GM12878 (cell line): Measurements from ENCODE around the gene TSPYL2. TPM values are rescaled to one million over a fixed set of nuclear protein-coding genes. Genes with fewer than 3 reads are reported as not detected.

ENCODE experiments used
- ATAC-seq: fragments of 200-7000 bp; cut with Tn5 transposase; 3 replicates; pipeline ENCODE4 v1.9.1; 2020; ENCODE audit warnings: mild to moderate bottlenecking, moderate library complexity
- BruUV-seq: library from RNA; stranded (reverse); fragments of 400-500 nt; replicated peaks from 2 replicates; lab custom pipeline; 2021; lab: Mats Ljungman, UMichigan
- CTCF ChIA-PET: fragments of 300-600 bp; sonication (Branson Sonifier 250); formaldehyde crosslinking; extraction: SDS; loops from one replicate; lab custom pipeline; 2021; ENCODE audit warnings: inconsistent platforms; lab: Yijun Ruan, JAX
- POLR2A ChIA-PET: fragments of 350-600 bp; formaldehyde crosslinking; extraction: SDS; loops from one replicate; lab custom pipeline; 2021; ENCODE audit warnings: inconsistent platforms; lab: Charles Lee
- RAD21 ChIA-PET: fragments of 300-600 bp; sonication (Branson Sonifier 250); formaldehyde crosslinking; loops from one replicate; lab custom pipeline; 2023; ENCODE audit warnings: antibody characterized with exemption; ENCODE audit not compliant: unreplicated experiment; lab: Charles Lee
- SMC1A ChIA-PET: fragments of 300-600 bp; sonication (Branson Sonifier 250); formaldehyde crosslinking; loops from one replicate; lab custom pipeline; 2023; ENCODE audit not compliant: unreplicated experiment, uncharacterized antibody; lab: Charles Lee
- DNase-seq: peaks from one replicate; pipeline ENCODE4 v3.0.0-alpha.2; 2011; ENCODE audit warnings: low read depth, low spot score
- FAIRE-seq: peaks from 3 replicates; lab custom pipeline; 2011; peaks lifted over from hg19 to GRCh38; lab: Jason Lieb, UNC
- H2AFZ ChIP-seq: 2 replicates; pipeline ENCODE4 v1.6.0; 2011; ENCODE audit warnings: low read depth, low read length, control low read depth; ENCODE audit not compliant: control insufficient read depth
- H3K27ac ChIP-seq: 2 replicates; pipeline ENCODE4 v1.5.1; 2011; ENCODE audit warnings: control low read depth; ENCODE audit not compliant: control insufficient read depth, insufficient read depth
- H3K27me3 ChIP-seq, 2 experiments: replicated peaks in 1 of 2; 2 replicates each; pipeline versions ENCODE4 v1.6.0 to v1.6.1; 2011; ENCODE audit warnings: low read length in 1 of 2; ENCODE audit not compliant: control insufficient read depth in 2 of 2, insufficient read depth in 2 of 2
- H3K36me3 ChIP-seq, 2 experiments: 2 replicates each; pipeline ENCODE4 v1.5.1; 2011; ENCODE audit warnings: low read length in 1 of 2; ENCODE audit not compliant: control insufficient read depth in 2 of 2, insufficient read depth in 2 of 2
- H3K4me1 ChIP-seq: 2 replicates; pipeline ENCODE4 v1.6.1; 2011; ENCODE audit warnings: mild to moderate bottlenecking, low read length, moderate library complexity, mixed read lengths; ENCODE audit not compliant: control insufficient read depth, insufficient read depth
- H3K4me2 ChIP-seq: 2 replicates; pipeline ENCODE4 v1.6.0; 2011; ENCODE audit warnings: control low read depth; ENCODE audit not compliant: control insufficient read depth, insufficient read depth
- H3K4me3 ChIP-seq: fragments of 200-600 bp; sonication (generic); 2 replicates; pipeline ENCODE4 v1.5.1; 2016
- H3K79me2 ChIP-seq: 2 replicates; pipeline ENCODE4 v1.6.0; 2011; ENCODE audit warnings: low read length; ENCODE audit not compliant: control insufficient read depth, insufficient read depth
- H3K9ac ChIP-seq: 2 replicates; pipeline ENCODE4 v1.8.0; 2011; ENCODE audit warnings: low read length, control low read depth, mixed read lengths; ENCODE audit not compliant: control insufficient read depth, insufficient read depth
- H3K9me3 ChIP-seq: replicated peaks from 3 replicates; pipeline ENCODE4 v1.5.1; 2011; ENCODE audit warnings: mild to moderate bottlenecking, low read length; ENCODE audit not compliant: control insufficient read depth, insufficient read depth
- H4K20me1 ChIP-seq: 2 replicates; pipeline ENCODE4 v1.6.0; 2011; ENCODE audit not compliant: control insufficient read depth, insufficient read depth
- BCL3 ChIP-seq: IDR thresholded peaks from 2 replicates; pipeline ENCODE4 v1.6.1; 2011; ENCODE audit warnings: borderline replicate concordance, low read depth, mild to moderate bottlenecking, moderate library complexity, low read length; ENCODE audit not compliant: insufficient read depth, poor library complexity, severe bottlenecking
- CBX3 ChIP-seq: fragments of 200-600 bp; sonication (generic); IDR thresholded peaks from 2 replicates; pipeline ENCODE4 v1.6.1; 2016; ENCODE audit warnings: low read depth, borderline replicate concordance
- EGR1 ChIP-seq, 2 experiments: IDR thresholded peaks; 1 replicate in 1 of 2; 2 replicates in 1 of 2; pipeline ENCODE4 v1.6.1; 2011 to 2012; ENCODE audit warnings: low read depth in 2 of 2, low read length in 2 of 2, borderline replicate concordance in 1 of 2, mild to moderate bottlenecking in 1 of 2, moderate library complexity in 1 of 2
- MEF2B ChIP-seq: fragments of 450-650 bp; IDR thresholded peaks from 2 replicates; pipeline ENCODE4 v1.6.1; 2018; ENCODE audit warnings: mild to moderate bottlenecking, moderate library complexity; ENCODE audit not compliant: partially characterized antibody, poor library complexity, severe bottlenecking
- NFYB ChIP-seq: IDR thresholded peaks from 2 replicates; pipeline ENCODE4 v1.6.1; 2011; ENCODE audit warnings: low read depth, mild to moderate bottlenecking, low read length, improper control_type of control experiment, moderate library complexity; ENCODE audit not compliant: insufficient read depth
- SREBF2 ChIP-seq: IDR thresholded peaks from 2 replicates; pipeline ENCODE4 v1.6.1; 2012; ENCODE audit warnings: mild to moderate bottlenecking, low read length
- TCF3 ChIP-seq: IDR thresholded peaks from 2 replicates; pipeline ENCODE4 v1.6.1; 2012; ENCODE audit warnings: low read depth, mild to moderate bottlenecking, low read length, borderline replicate concordance; ENCODE audit not compliant: insufficient read depth
- ZBTB33 ChIP-seq: fragments of 450-650 bp; IDR thresholded peaks from 2 replicates; pipeline ENCODE4 v1.6.1; 2017; ENCODE audit warnings: mild to moderate bottlenecking
- ZNF24 ChIP-seq: fragments of 450-650 bp; IDR thresholded peaks from 2 replicates; pipeline ENCODE4 v1.6.1; 2017; ENCODE audit warnings: antibody characterized with exemption, mild to moderate bottlenecking
- WGBS: methylation state at CpG from one replicate; pipeline ENCODE4 v1.1.6; 2016; ENCODE audit warnings: low lambda C conversion rate; ENCODE audit not compliant: insufficient replicate concordance, insufficient coverage; ENCODE audit errors: missing lambda C conversion rate; 5-methylcytosine and 5-hydroxymethylcytosine counted together
- in situ Hi-C: fragments of 300-500 bp; cut with MboI; formaldehyde crosslinking; loops from 9 replicates; pipeline ENCODE4 v1.14.3; 2018; ENCODE audit warnings: mixed read lengths
- intact Hi-C: fragments of 100-400 bp; cut with micrococcal nuclease; formaldehyde crosslinking; loops from one replicate; pipeline ENCODE4 v1.14.2; 2022; ENCODE audit not compliant: unreplicated experiment
- polyA plus RNA-seq, 11 experiments: library from polyadenylated mRNA; depleted of rRNA in 4 of 11; unstranded in 6 of 11; stranded (reverse) in 5 of 11; fragments of >200 nt; fragmentation: Nextera tagmentation in 4 of 11; fragmentation: Illumina TruSeq in 1 of 11; extraction: Ambion mirVana in 4 of 11; extraction: Trizol in 1 of 11; gene quantifications; 1 replicate in 1 of 11; 2 replicates in 10 of 11; pipeline versions ENCODE4 v1.2.1 to v1.2.3, GENCODE V29; 2011 to 2016; ENCODE audit warnings: inconsistent platforms in 2 of 11, missing spikeins in 2 of 11, low read depth in 1 of 11
- total RNA-seq, 4 experiments: library from RNA; depleted of rRNA in 3 of 4; stranded (reverse); fragments of >200 nt in 3 of 4; fragmentation: Illumina TruSeq in 1 of 4; extraction: Trizol in 1 of 4; gene quantifications; 2 replicates each; pipeline versions ENCODE4 v1.2.1 to v1.2.3, GENCODE V29; 2013 to 2021
- TF ChIP-seq, protein P1 (sequence below): fragments of 450-650 bp; IDR thresholded peaks from 2 replicates; pipeline ENCODE4 v1.6.1; 2018; ENCODE audit warnings: mild to moderate bottlenecking, low read depth, moderate library complexity; ENCODE audit not compliant: partially characterized antibody

TSPYL2 gene
- total and polyA plus RNA-seq, 10 of the 15 experiments (the other 5 are each of a cell fraction or from before 2014, with no cell fraction given), result 0.53 to 24.6 (median 14.5) TPM

DNA sequence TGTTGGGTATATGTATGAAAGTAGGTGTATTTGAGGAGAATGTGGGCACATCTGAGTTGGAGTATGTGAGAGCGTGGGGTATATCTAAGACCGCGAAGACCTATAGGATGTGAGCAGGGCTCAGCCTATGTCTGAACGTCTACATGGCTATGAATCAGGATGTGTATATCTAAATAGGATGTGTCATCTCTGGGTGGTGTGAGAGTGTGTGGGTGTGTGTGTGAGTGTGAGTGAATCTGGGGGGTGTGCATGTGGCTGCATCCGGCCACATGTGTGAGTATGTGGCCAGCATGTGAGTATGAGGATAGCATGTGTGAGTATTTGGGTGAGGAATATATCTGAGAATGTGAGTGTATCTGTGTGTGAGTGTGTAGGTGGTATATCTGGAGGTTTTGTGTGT, 25.9 kb upstream of the TSPYL2 start:
- H3K36me3 ChIP-seq, result no peaks in the 10 kb centered on the region
- RAD21 ChIA-PET, result no interaction called here
- no TSS peak for BruUV-seq
- H3K4me2 ChIP-seq, result no peak overlapping the region
- no peak for TF ChIP-seq SREBF2
- TF ChIP-seq BCL3, result peak; percentile 72
- TF ChIP-seq MEF2B, result no peak
- TF ChIP-seq TCF3, result no peak
- TF ChIP-seq, all 136 proteins: peak for 1
- FAIRE-seq (no peak), DNase-seq (no peak), ATAC-seq (no peak)
- Histone ChIP-seq H3K4me1 (no peaks in the 10 kb centered on the region), H3K9me3 (no peaks in the 10 kb centered on the region), H3K27ac (no peak overlapping the region), H3K79me2 (no peaks in the 10 kb centered on the region), H3K9ac (no peak overlapping the region), H3K4me3 (no peak overlapping the region), H2AFZ (no peak overlapping the region), H4K20me1 (no peaks in the 10 kb centered on the region), H3K27me3 (no peaks in the 10 kb centered on the region)
- CTCF ChIA-PET, result no interaction called here
- POLR2A ChIA-PET, result no interaction called here
- SMC1A ChIA-PET, result no interaction called here
- WGBS, result 38% methylated on average over 5 of the region's 5 CpGs
- intact Hi-C loops, result no loop called here
- in situ Hi-C loops, result no loop called here

- WGBS, result 0% methylated on average over 1 of the region's 1 CpG
- Histone ChIP-seq H3K9ac (no peak overlapping the region), H4K20me1 (no peaks in the 10 kb centered on the region), H3K4me2 (no peak overlapping the region), H3K79me2 (no peaks in the 10 kb centered on the region), H3K27me3 (no peaks in the 10 kb centered on the region), H3K4me3 (no peak overlapping the region), H3K36me3 (no peaks in the 10 kb centered on the region), H2AFZ (no peak overlapping the region), H3K27ac (no peak overlapping the region), H3K9me3 (no peaks in the 10 kb centered on the region), H3K4me1 (no peaks in the 10 kb centered on the region)
- in situ Hi-C loops, result no loop called here
- DNase-seq (no peak), FAIRE-seq (no peak), ATAC-seq (no peak)
- SMC1A ChIA-PET, result no interaction called here
- CTCF ChIA-PET, result no interaction called here
- intact Hi-C loops, result no loop called here
- BruUV-seq, result no TSS peak
- RAD21 ChIA-PET, result no interaction called here
- POLR2A ChIA-PET, result no interaction called here
- TF ChIP-seq ZBTB33 (no peak), CBX3 (no peak), EGR1 (IDR thresholded peaks at IDR 0.05; ENCODE audit: borderline replicate concordance in 1 of 2, low read depth in 2 of 2, low read length in 2 of 2) (no peak), ZNF24 (no peak), NFYB (no peak)
- TF ChIP-seq, protein P1, sequence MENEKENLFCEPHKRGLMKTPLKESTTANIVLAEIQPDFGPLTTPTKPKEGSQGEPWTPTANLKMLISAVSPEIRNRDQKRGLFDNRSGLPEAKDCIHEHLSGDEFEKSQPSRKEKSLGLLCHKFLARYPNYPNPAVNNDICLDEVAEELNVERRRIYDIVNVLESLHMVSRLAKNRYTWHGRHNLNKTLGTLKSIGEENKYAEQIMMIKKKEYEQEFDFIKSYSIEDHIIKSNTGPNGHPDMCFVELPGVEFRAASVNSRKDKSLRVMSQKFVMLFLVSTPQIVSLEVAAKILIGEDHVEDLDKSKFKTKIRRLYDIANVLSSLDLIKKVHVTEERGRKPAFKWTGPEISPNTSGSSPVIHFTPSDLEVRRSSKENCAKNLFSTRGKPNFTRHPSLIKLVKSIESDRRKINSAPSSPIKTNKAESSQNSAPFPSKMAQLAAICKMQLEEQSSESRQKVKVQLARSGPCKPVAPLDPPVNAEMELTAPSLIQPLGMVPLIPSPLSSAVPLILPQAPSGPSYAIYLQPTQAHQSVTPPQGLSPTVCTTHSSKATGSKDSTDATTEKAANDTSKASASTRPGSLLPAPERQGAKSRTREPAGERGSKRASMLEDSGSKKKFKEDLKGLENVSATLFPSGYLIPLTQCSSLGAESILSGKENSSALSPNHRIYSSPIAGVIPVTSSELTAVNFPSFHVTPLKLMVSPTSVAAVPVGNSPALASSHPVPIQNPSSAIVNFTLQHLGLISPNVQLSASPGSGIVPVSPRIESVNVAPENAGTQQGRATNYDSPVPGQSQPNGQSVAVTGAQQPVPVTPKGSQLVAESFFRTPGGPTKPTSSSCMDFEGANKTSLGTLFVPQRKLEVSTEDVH, result no peak
Measured at GRCh38 chrX:53065104-53065503, 17.1 kb upstream of the TSPYL2 start.
